ENCODE results near the gene CKM.

Gene CKM

DNA sequence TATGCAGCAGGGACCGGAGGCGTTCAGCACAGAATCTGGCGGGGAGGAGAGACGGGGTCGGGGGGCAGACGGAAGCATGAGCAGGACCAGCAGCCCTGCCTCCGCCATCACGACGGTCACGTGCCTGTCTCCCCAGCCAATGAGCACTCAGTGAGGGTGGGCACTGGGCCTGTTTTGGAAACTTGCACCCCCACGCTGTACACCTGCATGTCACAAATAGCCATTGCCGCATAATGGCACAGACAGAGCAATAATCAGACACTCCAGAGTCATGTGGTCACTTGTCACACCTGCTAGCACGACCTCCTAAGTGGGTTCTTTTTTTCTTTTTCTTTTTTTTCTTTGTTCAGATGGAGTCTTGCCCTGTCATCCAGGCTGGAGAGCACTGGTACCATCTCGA, 38.9 kb upstream of the CKM start:
- TF ChIP-seq ZFX (IDR thresholded peaks at IDR 0.05) (no peak), CTCF (conservative IDR thresholded peaks at IDR 0.05) (no peak)
- no peak overlapping the region for H3K27ac ChIP-seq

GRCh38 chr19:45358213-45358792, 35.6 kb upstream of the CKM start:
- TF ChIP-seq ZFX (IDR thresholded peaks at IDR 0.05) = no peak
- no peak for TF ChIP-seq CTCF (conservative IDR thresholded peaks at IDR 0.05)
- no peak overlapping the region for H3K27ac ChIP-seq

DNA sequence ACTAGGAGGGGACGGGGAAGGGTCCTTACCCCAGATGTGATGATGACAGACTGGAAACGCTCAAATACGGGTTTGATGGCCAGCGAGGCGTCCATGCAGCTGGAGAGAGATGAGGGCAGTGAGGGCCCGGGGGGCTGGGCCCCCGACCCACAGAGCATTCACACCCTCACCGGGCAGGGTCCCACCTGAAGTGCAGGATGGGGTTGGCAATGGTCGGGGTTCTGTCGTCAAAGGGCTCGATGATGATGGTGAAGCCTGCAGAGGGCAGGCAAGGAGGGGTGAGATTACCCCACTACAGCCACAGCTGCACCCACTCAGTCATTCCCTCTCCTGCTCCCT, 34.7 kb upstream of the CKM start:
- no peak overlapping the region for H3K27ac ChIP-seq
- no peak for TF ChIP-seq CTCF (conservative IDR thresholded peaks at IDR 0.05)

GRCh38 chr19:45356760-45357444, 34.2 kb upstream of the CKM start:
- no peak overlapping the region for H3K27ac ChIP-seq
- TF ChIP-seq CTCF (conservative IDR thresholded peaks at IDR 0.05) = no peak
- TF ChIP-seq ZFX (IDR thresholded peaks at IDR 0.05) = no peak

GRCh38 chr19:45355910-45356309, 33.2 kb upstream of the CKM start:
- H3K27ac ChIP-seq = no peak overlapping the region
- no peak for TF ChIP-seq ZFX (IDR thresholded peaks at IDR 0.05)
- no peak for TF ChIP-seq CTCF (conservative IDR thresholded peaks at IDR 0.05)

- H3K27ac ChIP-seq = no peak overlapping the region
- TF ChIP-seq CTCF (conservative IDR thresholded peaks at IDR 0.05) = no peak
- no peak for TF ChIP-seq ZFX (IDR thresholded peaks at IDR 0.05)
Measured at GRCh38 chr19:45355402-45355801, 32.7 kb upstream of the CKM start.

- no peak overlapping the region for H3K27ac ChIP-seq
- TF ChIP-seq ZFX (IDR thresholded peaks at IDR 0.05) = no peak
- TF ChIP-seq CTCF (conservative IDR thresholded peaks at IDR 0.05) = no peak
Measured at GRCh38 chr19:45354241-45354842, 31.7 kb upstream of the CKM start.

All from C4-2B (cell line).